22Rv1 (cell line): ENCODE measurements around the gene CD48.
A peak's percentile ranks its signal among the peaks of the same experiment; 100 is the strongest.

Experiments used
- H3K27ac ChIP-seq: fragments of 450-650 bp; 2 replicates; pipeline ENCODE4 v1.5.1; 2017
- ZFX ChIP-seq: fragments of 450-650 bp; IDR thresholded peaks from 2 replicates; pipeline ENCODE4 v1.6.1; 2017; ENCODE audit warnings: antibody characterized with exemption, borderline replicate concordance
- TF ChIP-seq, protein P1 (sequence below): fragments of 450-650 bp; IDR thresholded peaks from 2 replicates; pipeline ENCODE4 v1.5.1; 2017; ENCODE audit warnings: mild to moderate bottlenecking

The CD48 gene

DNA sequence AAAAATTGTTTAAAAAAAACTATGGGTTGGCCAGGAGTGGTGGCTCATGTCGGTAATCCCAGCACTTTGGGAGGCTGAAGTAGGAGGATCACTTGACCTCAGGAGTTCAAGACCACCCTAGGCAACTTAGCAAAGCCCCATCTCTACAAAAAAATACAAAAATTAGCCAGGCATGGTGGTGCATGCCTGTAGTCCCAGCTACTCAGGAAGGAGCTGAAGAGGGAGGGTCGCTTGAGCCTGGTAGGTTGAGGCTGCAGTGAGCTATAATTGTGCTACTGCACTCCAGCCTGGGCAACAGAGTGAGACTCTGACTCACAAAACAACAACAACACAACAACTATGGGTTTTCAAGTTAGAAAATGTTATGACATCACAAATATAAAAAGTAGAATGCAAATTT, 43.8 kb upstream of the CD48 start:
- H3K27ac ChIP-seq = no peak overlapping the region
- TF ChIP-seq, protein P1, sequence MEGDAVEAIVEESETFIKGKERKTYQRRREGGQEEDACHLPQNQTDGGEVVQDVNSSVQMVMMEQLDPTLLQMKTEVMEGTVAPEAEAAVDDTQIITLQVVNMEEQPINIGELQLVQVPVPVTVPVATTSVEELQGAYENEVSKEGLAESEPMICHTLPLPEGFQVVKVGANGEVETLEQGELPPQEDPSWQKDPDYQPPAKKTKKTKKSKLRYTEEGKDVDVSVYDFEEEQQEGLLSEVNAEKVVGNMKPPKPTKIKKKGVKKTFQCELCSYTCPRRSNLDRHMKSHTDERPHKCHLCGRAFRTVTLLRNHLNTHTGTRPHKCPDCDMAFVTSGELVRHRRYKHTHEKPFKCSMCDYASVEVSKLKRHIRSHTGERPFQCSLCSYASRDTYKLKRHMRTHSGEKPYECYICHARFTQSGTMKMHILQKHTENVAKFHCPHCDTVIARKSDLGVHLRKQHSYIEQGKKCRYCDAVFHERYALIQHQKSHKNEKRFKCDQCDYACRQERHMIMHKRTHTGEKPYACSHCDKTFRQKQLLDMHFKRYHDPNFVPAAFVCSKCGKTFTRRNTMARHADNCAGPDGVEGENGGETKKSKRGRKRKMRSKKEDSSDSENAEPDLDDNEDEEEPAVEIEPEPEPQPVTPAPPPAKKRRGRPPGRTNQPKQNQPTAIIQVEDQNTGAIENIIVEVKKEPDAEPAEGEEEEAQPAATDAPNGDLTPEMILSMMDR = no peak
- no peak for TF ChIP-seq ZFX

GRCh38 chr1:160753594-160753993, 42.0 kb upstream of the CD48 start:
- no peak overlapping the region for H3K27ac ChIP-seq
- TF ChIP-seq, protein P1 = no peak
- no peak for TF ChIP-seq ZFX

GRCh38 chr1:160752924-160753323, 41.3 kb upstream of the CD48 start:
- TF ChIP-seq, protein P1 = no peak
- no peak for TF ChIP-seq ZFX
- no peak overlapping the region for H3K27ac ChIP-seq

GRCh38 chr1:160752406-160752805, 40.8 kb upstream of the CD48 start:
- no peak overlapping the region for H3K27ac ChIP-seq
- TF ChIP-seq, protein P1 = no peak
- no peak for TF ChIP-seq ZFX

DNA sequence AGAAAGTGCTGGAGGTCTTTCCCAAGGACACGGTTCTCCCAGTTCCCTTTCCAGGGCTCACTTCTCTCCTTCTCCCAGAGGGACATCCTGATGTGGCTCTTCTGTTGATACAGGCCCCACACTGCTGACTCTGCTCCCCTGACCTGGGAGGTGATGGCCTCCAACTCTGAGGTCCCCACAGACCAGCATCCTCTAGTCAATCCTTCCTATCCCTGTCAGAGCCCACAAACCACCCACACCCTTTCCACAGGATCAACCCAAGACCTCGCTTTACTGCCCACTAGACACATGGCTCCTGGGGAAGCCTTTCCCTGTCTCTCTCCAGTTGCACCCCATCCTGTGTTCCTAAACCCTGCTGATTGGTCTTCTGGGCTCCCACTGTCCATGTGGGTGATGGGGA, 39.0 kb upstream of the CD48 start:
- TF ChIP-seq, protein P1 = no peak
- TF ChIP-seq ZFX = no peak
- H3K27ac ChIP-seq = no peak overlapping the region

GRCh38 chr1:160748878-160749269, 37.3 kb upstream of the CD48 start:
- no peak overlapping the region for H3K27ac ChIP-seq
- no peak for TF ChIP-seq ZFX
- TF ChIP-seq, protein P1 = no peak

- H3K27ac ChIP-seq = no peak overlapping the region
- no peak for TF ChIP-seq ZFX
- TF ChIP-seq, protein P1 = peak; percentile 36
Measured at GRCh38 chr1:160748181-160748877, 36.7 kb upstream of the CD48 start.
